Measurements from ENCODE around the gene KIRREL1.

The KIRREL1 gene

DNA sequence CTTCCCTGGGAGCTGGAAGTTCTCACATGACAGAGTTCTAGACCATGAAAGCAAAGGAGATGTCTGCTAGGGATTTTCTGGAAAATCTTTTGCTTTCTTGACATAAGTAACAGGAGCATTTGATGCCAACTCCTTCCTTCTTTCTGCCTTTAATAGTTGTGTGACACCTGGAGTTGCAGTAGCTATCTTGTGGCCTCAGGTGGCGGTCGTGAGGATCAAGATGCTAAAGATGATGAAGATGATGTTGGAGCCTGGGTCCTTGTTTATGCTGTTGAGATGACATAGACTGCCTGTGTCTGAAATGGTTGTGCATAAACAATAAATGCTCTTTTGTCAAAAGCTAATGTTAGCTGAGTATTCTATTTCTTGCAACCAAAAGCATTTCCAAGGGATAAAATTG, 32.7 kb upstream of the KIRREL1 start:
- TF ChIP-seq, protein P1, sequence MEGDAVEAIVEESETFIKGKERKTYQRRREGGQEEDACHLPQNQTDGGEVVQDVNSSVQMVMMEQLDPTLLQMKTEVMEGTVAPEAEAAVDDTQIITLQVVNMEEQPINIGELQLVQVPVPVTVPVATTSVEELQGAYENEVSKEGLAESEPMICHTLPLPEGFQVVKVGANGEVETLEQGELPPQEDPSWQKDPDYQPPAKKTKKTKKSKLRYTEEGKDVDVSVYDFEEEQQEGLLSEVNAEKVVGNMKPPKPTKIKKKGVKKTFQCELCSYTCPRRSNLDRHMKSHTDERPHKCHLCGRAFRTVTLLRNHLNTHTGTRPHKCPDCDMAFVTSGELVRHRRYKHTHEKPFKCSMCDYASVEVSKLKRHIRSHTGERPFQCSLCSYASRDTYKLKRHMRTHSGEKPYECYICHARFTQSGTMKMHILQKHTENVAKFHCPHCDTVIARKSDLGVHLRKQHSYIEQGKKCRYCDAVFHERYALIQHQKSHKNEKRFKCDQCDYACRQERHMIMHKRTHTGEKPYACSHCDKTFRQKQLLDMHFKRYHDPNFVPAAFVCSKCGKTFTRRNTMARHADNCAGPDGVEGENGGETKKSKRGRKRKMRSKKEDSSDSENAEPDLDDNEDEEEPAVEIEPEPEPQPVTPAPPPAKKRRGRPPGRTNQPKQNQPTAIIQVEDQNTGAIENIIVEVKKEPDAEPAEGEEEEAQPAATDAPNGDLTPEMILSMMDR (IDR thresholded peaks at IDR 0.05; ENCODE audit: insufficient read depth, low read length, missing control alignments), result no peak
- H3K4me3 ChIP-seq (ENCODE audit: low read depth, low read length), result no peak overlapping the region
- ChIA-PET POLR2A (no interaction called here), CTCF (interaction anchor here (0.9 to 47.5 kb wide), 9 partner anchors 8 to 381 kb away, joined by 3 to 2279 read pairs (median 5); partner anchors contain the start of gene KIRREL1)
- DNase-seq (ENCODE audit: low read depth, low spot score), result no peak

DNA sequence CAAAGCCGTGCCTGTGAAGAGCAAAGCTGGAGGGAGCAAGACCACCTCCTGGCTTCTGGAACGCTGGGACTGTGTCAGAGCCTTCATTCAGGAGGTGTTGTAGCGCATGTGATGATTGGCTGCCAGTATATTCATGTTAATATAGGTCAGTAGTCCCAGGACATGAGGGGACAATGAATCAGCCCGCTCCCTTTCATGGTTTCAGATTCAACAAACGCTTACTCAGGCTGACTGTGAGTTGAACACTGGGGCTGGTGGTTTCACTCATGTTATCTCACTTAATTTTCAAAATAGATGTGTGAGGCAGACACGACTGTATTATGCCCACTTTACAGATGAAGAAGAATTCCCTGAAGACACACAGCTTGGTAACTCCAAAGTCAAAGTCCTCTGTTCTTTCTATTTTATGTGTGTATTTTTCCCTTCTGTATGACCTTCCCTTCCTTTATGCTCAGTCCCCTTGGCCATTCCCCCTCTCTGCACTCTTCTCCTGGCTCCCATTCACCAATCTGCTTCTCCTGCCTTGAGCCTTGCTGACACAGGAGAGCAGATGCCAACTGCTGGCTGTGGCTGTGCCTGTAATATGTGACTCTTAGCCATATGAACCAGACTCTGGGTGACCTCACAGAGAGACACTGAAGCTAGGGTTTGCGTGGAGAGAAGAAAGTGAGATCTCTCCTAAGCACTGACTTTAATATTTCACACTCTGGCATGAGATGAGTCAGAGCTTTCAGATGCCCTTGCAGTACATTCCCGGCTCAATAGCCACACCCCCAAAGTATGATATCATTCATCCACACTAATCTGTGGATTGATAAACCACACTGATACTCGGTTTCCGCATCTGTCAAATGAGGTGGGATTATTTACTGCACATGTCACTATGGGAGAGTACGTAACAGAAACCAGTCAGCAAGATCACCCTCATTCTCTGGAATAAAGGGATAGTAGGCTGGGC, 31.4 kb upstream of the KIRREL1 start:
- DNase-seq (ENCODE audit: low read depth, low spot score), result no peak
- H3K4me3 ChIP-seq (ENCODE audit: low read depth, low read length), result no peak overlapping the region
- POLR2A ChIA-PET, result no interaction called here
- TF ChIP-seq, protein P1 (IDR thresholded peaks at IDR 0.05; ENCODE audit: insufficient read depth, low read length, missing control alignments), result no peak
- CTCF ChIA-PET, result interaction anchor here (0.9 to 47.5 kb wide), 19 partner anchors 11 to 1236 kb away, joined by 3 to 2279 read pairs (median 9); partner anchors contain the start of gene KIRREL1

DNA sequence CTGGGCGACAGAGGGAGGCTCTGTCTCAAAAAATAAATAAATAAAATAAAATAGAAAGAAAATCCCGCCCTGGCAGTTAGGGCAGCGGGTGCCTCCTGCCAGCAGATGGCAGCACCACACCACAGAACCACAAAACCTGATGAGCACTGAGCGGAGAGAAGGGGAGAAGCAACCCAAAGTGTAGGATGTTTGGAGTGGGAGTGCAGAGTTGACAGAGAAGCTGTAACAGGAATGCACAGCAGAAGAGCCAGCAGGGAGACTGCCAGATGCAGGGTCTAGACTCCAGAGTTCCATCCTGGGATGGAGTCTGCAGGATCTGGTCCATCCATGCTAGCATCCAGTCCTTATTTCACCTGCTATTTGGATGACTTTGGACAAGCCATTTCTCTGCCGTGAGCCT, 29.7 kb upstream of the KIRREL1 start:
- no peak for DNase-seq (ENCODE audit: low read depth, low spot score)
- POLR2A ChIA-PET, result no interaction called here
- CTCF ChIA-PET, result interaction anchor here (0.6 to 47.5 kb wide), 50 partner anchors 8 to 1110 kb away, joined by 3 to 2279 read pairs (median 4); partner anchors contain the start of gene KIRREL1
- no peak overlapping the region for H3K4me3 ChIP-seq (ENCODE audit: low read depth, low read length)
- TF ChIP-seq, protein P1 (IDR thresholded peaks at IDR 0.05; ENCODE audit: insufficient read depth, low read length, missing control alignments), result peak; percentile 75

DNA sequence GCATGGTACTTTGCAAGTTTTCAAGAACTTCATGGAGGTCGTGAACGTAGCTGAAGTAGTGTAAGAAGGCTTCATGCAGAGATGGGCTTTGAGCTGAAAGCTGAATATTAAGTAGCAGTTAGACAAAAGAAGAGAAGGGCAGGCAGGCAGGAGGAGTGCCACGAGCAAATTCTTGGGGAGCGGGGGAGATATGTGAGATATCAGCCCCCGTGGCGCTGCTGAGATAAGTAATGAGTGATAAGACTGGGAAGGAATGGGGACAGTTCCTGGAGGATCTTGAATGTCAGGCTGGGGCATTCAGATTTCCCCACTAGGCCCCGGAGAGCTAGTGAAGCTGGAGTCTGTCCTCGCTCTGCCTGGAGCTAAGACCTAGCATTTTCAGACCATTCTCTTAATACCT, 27.9 kb upstream of the KIRREL1 start:
- TF ChIP-seq, protein P1 (IDR thresholded peaks at IDR 0.05; ENCODE audit: insufficient read depth, low read length, missing control alignments), result no peak
- DNase-seq (ENCODE audit: low read depth, low spot score), result no peak
- POLR2A ChIA-PET, result no interaction called here
- CTCF ChIA-PET, result interaction anchor here (0.6 to 47.5 kb wide), 13 partner anchors 9 to 562 kb away, joined by 3 to 2279 read pairs (median 5); partner anchors contain the start of gene KIRREL1
- H3K4me3 ChIP-seq (ENCODE audit: low read depth, low read length), result no peak overlapping the region

DNA sequence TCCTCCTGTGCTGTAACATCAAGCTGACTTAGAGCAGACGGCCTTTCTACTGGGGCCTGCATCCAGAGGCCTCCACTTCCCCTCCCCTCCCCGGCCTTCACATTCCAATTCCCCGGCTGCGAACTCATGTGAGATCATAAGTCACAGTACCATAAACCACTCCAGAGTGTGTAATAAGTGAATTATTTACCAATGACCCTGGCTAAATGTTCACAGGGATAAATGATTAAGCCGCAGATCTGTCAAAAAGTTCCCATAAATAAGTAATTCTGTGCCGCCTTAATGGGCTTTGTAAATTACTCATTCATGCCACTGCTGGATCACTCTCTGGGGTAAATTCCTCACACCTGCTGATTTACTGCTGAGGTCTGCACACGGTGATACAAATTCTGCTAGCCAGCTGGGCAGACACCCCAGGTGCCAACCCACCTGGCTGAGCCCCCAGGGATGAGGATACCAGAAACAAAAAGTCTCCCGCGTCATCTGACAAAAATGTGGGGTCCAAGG, 27.4 kb upstream of the KIRREL1 start:
- CTCF ChIA-PET, result interaction anchor here (0.6 to 47.5 kb wide), 12 partner anchors 9 to 562 kb away, joined by 3 to 2279 read pairs (median 4); partner anchors contain the start of gene KIRREL1
- POLR2A ChIA-PET, result no interaction called here

More for the DNA sequence above, 27.4 kb upstream of the KIRREL1 start:
- peak; percentile 53 for DNase-seq (ENCODE audit: low read depth, low spot score)
- TF ChIP-seq, protein P1 (IDR thresholded peaks at IDR 0.05; ENCODE audit: insufficient read depth, low read length, missing control alignments), result no peak
- no peak overlapping the region for H3K4me3 ChIP-seq (ENCODE audit: low read depth, low read length)
